ENCODE measurements around the gene PGBD1.

DNA sequence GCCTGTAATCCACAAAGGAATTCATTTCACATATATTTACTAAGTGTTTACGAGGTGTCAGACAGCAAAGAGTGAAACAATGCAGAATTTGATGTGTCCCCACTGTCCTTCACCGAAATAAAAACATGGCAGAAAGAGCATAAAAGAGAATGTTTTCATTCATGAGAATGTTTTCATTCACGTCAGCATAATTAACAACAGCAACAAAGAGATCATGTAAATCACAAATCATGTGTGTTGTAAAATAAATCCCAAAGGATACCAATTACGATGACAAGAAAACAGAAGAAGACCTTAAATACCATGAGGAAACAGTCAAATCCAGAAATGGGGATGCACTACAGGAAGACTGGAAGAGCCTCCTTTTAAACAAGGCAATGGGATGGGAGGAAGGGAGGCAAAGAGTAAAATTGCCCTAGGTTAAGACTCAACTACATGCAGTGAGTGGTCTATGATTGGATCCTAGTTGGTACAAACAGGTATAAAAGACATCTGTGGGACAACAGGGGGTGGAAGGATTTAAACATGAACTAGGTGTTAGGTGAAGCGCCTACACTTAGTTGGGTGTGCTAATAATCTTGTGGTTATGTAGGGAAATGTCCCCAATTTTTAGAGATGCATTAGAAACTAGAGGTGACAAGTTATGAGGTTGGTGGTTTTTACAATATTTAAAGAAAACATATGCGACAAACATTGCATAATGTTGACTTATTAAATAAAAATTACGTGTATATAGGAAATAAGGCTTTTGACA, 53.1 kb downstream of the PGBD1 start:
- TF ChIP-seq POLR2A (IDR thresholded peaks at IDR 0.05; ENCODE audit: low read depth, low read length): no peak
- no peak for TF ChIP-seq POLR2AphosphoS5 (IDR thresholded peaks at IDR 0.05; ENCODE audit: insufficient read depth, low read depth, low read length)
- TF ChIP-seq MYC (IDR thresholded peaks at IDR 0.05; ENCODE audit: low read depth, low read length): no peak
- TF ChIP-seq, protein P1, sequence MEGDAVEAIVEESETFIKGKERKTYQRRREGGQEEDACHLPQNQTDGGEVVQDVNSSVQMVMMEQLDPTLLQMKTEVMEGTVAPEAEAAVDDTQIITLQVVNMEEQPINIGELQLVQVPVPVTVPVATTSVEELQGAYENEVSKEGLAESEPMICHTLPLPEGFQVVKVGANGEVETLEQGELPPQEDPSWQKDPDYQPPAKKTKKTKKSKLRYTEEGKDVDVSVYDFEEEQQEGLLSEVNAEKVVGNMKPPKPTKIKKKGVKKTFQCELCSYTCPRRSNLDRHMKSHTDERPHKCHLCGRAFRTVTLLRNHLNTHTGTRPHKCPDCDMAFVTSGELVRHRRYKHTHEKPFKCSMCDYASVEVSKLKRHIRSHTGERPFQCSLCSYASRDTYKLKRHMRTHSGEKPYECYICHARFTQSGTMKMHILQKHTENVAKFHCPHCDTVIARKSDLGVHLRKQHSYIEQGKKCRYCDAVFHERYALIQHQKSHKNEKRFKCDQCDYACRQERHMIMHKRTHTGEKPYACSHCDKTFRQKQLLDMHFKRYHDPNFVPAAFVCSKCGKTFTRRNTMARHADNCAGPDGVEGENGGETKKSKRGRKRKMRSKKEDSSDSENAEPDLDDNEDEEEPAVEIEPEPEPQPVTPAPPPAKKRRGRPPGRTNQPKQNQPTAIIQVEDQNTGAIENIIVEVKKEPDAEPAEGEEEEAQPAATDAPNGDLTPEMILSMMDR (IDR thresholded peaks at IDR 0.05; ENCODE audit: extremely low read depth in 1 of 2, insufficient read depth in 1 of 2, low read depth in 1 of 2, low read length in 2 of 2): no peak
- no peak for TF ChIP-seq EZH2 (IDR thresholded peaks at IDR 0.05; ENCODE audit: borderline replicate concordance, low read depth, low read length, severe bottlenecking)
- TF ChIP-seq GATA2 (IDR thresholded peaks at IDR 0.05; ENCODE audit: insufficient read depth, insufficient read length, low read depth, low read length): no peak
- no peak for TF ChIP-seq MAX (IDR thresholded peaks at IDR 0.05; ENCODE audit: insufficient read depth, insufficient read length)
- TF ChIP-seq FOS (IDR thresholded peaks at IDR 0.05; ENCODE audit: borderline replicate concordance, insufficient read depth, low read length): no peak
